ENCODE data around the gene GPI. TPM values are rescaled to one million over a fixed set of nuclear protein-coding genes. Genes with fewer than 3 reads are reported as not detected.

GPI gene
- total RNA-seq, 2 experiments from 2014 or later = 111 to 218 TPM

DNA sequence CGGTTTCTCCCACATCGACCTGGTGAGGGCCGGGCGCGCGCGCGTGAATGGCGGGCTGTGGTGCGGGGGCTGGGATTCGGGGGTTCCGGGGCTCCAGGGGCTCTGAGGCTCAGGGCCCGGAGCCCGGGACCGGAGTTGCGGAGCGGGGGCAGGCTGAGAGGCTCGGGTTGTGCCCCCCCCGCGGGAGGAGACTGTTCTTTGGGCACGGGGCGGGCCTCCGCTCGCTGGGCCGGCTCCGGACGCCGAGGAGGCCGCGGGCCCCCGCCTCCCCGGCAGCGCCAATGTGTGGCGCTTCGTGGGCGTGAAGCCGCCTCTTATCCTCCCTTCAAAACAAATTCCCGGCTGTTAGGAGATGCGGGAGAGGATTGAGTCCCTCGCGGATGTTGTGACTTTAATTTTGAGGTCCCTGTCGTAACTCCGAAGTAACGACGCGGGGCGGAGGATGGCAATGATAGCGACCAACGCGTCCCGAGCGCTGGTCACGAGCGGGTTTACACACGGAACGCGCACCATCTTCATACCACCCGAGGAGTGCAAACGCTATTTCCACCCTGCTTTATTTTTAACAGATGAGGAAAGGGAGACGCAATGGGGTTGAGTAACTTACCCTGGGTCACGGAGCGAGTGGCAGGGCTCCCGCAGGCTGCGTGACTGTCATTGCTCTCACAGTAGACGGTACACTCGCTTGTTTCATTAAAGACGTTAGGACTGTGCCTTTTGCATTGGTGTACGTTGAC lies 63.7 kb downstream of the GPI start:
- ChIA-PET POLR2A (interaction anchor here (0.6 to 1.0 kb wide), 4 partner anchors 12 to 348 kb away, joined by 3 to 5 read pairs (median 4); no protein-coding TSS in a partner anchor), CTCF (ENCODE audit: unreplicated experiment) (no interaction called here)
- no TSS peak for BruUV-seq (replicated peaks)
- H3K4me2 ChIP-seq (ENCODE audit: low read length) = peak overlapping the region; percentile 87
- peaks cover 55% of the 10 kb centered on the region for H3K79me2 ChIP-seq (ENCODE audit: insufficient read depth, low read depth, low read length)
- no peaks in the 10 kb centered on the region for H3K9me3 ChIP-seq (ENCODE audit: low read length)
- no peaks in the 10 kb centered on the region for H3K9me2 ChIP-seq (ENCODE audit: insufficient read depth, low read length)
- H3K27ac ChIP-seq (ENCODE audit: low read depth, low read length, poor library complexity, severe bottlenecking) = peak overlapping the region; percentile 65
- peak overlapping the region; percentile 92 for H2AFZ ChIP-seq (ENCODE audit: low read length)
- H4K20me1 ChIP-seq (ENCODE audit: insufficient read depth, low read length) = peaks cover 33% of the 10 kb centered on the region
- H3K4me3 ChIP-seq (ENCODE audit: low read depth, low read length, poor library complexity, severe bottlenecking) = peak overlapping the region; percentile 88
- intact Hi-C loops (cut with micrococcal nuclease; ENCODE audit: unreplicated experiment) = loop anchor here (2.0 kb wide), 1 partner anchor 24 kb away; the partner anchor contains the start of gene PDCD2L
- H3K4me1 ChIP-seq (ENCODE audit: insufficient read depth, low read length, poor library complexity, severe bottlenecking) = peaks cover 28% of the 10 kb centered on the region
- peak; percentile 43 for DNase-seq (ENCODE audit: low spot score)
- TF ChIP-seq EZH2phosphoT487 (IDR thresholded peaks at IDR 0.05; ENCODE audit: borderline replicate concordance, low read depth, low read length) = no peak
- TF ChIP-seq, protein P1, sequence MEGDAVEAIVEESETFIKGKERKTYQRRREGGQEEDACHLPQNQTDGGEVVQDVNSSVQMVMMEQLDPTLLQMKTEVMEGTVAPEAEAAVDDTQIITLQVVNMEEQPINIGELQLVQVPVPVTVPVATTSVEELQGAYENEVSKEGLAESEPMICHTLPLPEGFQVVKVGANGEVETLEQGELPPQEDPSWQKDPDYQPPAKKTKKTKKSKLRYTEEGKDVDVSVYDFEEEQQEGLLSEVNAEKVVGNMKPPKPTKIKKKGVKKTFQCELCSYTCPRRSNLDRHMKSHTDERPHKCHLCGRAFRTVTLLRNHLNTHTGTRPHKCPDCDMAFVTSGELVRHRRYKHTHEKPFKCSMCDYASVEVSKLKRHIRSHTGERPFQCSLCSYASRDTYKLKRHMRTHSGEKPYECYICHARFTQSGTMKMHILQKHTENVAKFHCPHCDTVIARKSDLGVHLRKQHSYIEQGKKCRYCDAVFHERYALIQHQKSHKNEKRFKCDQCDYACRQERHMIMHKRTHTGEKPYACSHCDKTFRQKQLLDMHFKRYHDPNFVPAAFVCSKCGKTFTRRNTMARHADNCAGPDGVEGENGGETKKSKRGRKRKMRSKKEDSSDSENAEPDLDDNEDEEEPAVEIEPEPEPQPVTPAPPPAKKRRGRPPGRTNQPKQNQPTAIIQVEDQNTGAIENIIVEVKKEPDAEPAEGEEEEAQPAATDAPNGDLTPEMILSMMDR (conservative IDR thresholded peaks at IDR 0.05; ENCODE audit: low read length) = no peak
- H3K36me3 ChIP-seq (ENCODE audit: insufficient read depth, low read length) = peaks cover 81% of the 10 kb centered on the region

DNA sequence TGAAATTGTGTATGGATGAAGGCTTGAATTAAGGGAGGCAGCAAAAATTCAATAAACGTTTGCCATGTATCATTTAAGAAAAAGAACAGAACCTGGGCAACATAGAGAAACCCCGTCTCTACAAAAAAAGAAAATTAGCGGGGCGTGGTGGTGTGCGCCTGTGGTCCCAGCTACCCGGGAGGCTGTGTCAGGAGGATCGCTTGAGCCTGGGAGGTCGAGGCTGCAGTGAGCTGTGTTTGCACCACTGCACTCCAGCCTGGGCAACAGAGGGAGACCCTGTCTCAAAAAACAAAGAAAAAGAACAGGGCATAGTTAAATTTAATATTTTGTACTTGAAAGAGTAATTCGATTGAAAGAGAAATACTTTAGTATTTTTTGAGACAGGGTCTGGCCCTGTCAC lies 64.6 kb downstream of the GPI start:
- no peak for DNase-seq (ENCODE audit: low spot score)
- Histone ChIP-seq H3K36me3 (ENCODE audit: insufficient read depth, low read length) (peaks cover 81% of the 10 kb centered on the region), H3K79me2 (ENCODE audit: insufficient read depth, low read depth, low read length) (peaks cover 64% of the 10 kb centered on the region), H4K20me1 (ENCODE audit: insufficient read depth, low read length) (peaks cover 36% of the 10 kb centered on the region), H2AFZ (ENCODE audit: low read length) (no peak overlapping the region), H3K4me1 (ENCODE audit: insufficient read depth, low read length, poor library complexity, severe bottlenecking) (peaks cover 28% of the 10 kb centered on the region), H3K9me2 (ENCODE audit: insufficient read depth, low read length) (no peaks in the 10 kb centered on the region), H3K27ac (ENCODE audit: low read depth, low read length, poor library complexity, severe bottlenecking) (peak overlapping the region; percentile 65), H3K9me3 (ENCODE audit: low read length) (no peaks in the 10 kb centered on the region), H3K4me2 (ENCODE audit: low read length) (peak overlapping the region; percentile 87), H3K4me3 (ENCODE audit: low read depth, low read length, poor library complexity, severe bottlenecking) (peak overlapping the region; percentile 88)
- ChIA-PET POLR2A (interaction anchor here (1.5 to 1.6 kb wide), 2 partner anchors 63 to 113 kb away, joined by 4 to 7 read pairs; no protein-coding TSS in a partner anchor), CTCF (ENCODE audit: unreplicated experiment) (no interaction called here)
- intact Hi-C loops (cut with micrococcal nuclease; ENCODE audit: unreplicated experiment) = loop anchor here (2.0 kb wide), 1 partner anchor 25 kb away; the partner anchor contains the start of gene PDCD2L
- no TSS peak for BruUV-seq (replicated peaks)
- TF ChIP-seq EZH2phosphoT487 (IDR thresholded peaks at IDR 0.05; ENCODE audit: borderline replicate concordance, low read depth, low read length) = no peak
- TF ChIP-seq, protein P1 (conservative IDR thresholded peaks at IDR 0.05; ENCODE audit: low read length) = no peak

Measured in OCI-LY7 (cell line).